Right kidney (tissue), 1 donor: ENCODE results near the gene TDRD15.
"Not testable (repeated sequence)": the region's sequence is repeated elsewhere in the genome, so short reads cannot be mapped to it uniquely, and the experiment has no call there.

ENCODE experiments used
- DNase-seq: peaks from one replicate; pipeline ENCODE4 v3.0.0-alpha.2; 2016

TDRD15 gene

GRCh38 chr2:21146638-21147037, 22.9 kb downstream of the TDRD15 start:
- DNase-seq: no peak

DNA sequence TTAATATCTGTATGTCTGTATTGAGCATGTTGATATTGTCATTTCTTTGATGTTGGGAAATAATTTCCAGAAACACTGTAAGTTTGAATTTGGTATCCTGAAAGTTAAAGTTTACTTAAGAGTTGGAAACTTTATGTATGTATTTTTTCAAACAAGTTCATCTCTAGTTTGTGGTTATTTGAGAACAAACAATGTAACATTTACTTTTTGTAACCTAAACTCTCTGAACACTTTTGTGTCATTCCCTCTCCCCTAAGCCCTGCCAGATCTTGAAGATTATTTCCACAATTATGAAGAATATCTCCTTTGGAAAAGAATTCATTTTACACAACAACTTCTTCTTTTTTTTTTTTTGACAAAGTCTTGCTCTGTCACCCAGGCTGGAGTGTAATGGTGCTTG, 24.9 kb downstream of the TDRD15 start:
- no peak for DNase-seq

- not testable (repeated sequence) for DNase-seq
Measured at GRCh38 chr2:21151234-21151633, 27.5 kb downstream of the TDRD15 start.

GRCh38 chr2:21155365-21156136, 31.8 kb downstream of the TDRD15 start:
- DNase-seq: no peak

DNA sequence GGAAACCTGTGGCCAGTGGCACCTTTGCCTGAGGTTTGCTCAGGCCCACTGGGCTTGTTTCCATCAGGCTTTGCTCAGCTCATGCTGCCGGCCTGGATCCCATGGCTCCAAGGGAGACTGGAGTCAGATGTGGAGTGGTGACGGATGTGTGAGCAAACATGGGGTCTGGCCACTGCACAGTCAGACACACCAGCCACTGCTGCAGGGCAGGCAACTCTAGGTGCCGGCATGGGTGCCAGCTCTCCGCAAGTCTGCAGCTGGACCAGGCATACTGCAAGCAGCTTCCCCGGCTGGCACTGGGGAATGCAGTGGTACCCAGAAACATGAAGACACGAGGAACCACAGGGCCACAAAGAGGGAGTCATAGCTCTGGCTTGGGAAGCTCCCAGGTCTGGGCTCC, 37.4 kb downstream of the TDRD15 start:
- DNase-seq: no peak

- no peak for DNase-seq
Measured at GRCh38 chr2:21161832-21162614, 38.3 kb downstream of the TDRD15 start.

DNA sequence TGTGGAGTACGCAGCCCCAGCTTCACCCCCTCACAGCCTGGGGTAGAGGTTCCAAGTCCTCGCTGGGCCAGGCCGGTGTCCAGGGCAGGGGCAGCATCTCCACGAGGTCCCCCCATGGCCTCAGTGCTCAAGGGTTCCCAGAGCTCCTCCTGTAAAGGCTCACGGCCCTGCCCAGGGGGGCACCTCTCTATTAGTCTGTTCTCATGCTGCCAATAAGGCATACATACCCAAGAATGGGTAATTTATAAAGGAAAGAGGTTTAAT, 38.8 kb downstream of the TDRD15 start:
- no peak for DNase-seq

- no peak for DNase-seq
Measured at GRCh38 chr2:21163213-21163612, 39.4 kb downstream of the TDRD15 start.

GRCh38 chr2:21165350-21165749, 41.6 kb downstream of the TDRD15 start:
- DNase-seq: no peak

DNA sequence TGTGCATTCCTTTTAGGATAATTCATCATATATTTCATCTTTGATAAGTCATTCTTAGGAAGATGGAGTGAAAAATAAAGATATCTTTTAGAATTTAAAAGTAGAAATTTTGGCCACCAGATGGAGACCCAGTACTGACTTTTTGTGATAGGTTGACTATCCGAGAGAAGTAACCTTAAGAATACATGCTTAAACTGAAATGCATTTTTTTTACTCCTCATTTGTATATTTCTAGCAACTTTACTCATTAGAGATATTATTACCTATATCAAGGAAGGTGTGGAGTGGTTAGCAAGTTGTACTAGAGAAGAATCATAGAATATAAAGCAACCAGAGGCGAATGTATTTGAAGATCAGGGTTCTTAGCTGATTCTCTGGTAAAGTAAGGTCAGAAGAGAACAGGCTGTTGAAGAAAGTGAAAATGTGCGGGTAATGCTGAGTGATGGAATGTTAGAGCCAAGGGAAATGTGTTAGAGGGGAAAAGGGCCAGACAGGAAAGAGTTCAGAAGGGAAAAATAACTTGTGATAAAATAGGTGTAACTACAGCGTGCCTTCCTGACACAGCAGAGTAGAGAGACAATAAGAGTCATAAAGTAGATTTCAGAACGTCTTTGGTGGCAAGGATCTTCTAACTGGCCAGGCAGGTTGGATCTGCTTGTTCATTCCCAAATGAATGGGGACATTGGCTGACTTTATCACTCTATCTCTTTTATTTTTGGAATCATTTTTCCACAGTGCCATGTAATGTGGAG, 52.3 kb downstream of the TDRD15 start:
- DNase-seq: peak; percentile 10

DNA sequence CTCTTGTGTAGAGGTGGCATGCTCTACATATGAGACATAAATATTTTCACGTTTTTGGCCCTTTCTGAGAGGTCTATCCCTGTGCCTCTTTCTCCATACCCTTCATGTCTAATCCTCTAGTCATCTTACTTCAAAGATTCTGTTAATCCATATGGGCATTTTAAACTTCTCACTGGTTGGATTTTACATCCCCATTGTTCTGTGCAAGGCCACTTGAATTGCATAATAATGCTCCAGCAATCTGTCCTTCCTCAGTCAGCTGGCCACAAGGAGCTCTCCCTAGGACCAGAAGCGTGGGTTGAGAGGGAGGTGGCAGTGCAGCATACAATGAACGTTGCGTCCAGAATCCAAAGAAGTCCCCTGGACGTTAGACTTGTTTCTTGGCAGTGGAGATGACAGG, 58.2 kb downstream of the TDRD15 start:
- no peak for DNase-seq

DNA sequence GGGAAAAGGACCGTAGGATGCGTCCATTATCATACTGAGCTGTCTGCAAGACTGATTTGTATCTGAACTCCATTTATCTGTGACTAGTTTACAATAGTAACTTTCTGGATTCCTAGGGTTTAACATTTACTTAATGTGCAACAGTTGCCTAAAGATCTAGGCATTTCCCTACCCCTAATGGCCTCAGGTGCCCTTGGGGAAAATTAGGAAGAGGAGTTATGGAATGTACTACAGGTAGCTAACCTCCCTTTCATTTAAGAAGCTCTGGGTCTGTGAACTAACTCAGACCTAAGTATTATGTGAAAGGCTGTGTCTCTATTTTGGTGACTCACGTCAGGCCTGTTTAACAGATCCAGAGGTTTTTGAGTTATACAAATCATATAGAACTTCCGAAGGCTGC, 59.5 kb downstream of the TDRD15 start:
- no peak for DNase-seq

DNA sequence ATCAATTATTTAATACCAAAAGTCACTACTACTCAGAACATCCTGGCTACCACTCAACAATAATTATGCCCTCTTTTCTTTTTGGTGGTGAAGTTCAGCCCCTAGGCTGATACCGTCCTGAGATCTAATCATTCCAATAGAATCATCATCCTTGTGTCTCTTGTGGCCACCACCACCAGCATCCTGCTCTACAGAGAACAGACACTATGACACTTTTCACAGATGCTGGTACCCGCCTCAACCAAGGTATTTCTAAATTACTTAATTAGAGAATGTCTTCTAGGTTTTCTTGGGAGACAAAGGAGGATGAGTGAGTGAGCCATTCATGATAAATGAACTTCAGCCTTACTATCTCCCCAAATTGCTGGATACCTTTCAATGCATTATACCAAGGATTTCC, 60.0 kb downstream of the TDRD15 start:
- DNase-seq: no peak

GRCh38 chr2:21191535-21191934, 67.8 kb downstream of the TDRD15 start:
- DNase-seq: no peak
